ENCODE data around the gene ANKRD33B.
"Not testable (repeated sequence)": the region's sequence is repeated elsewhere in the genome, so short reads cannot be mapped to it uniquely, and the experiment has no call there.

The ANKRD33B gene

GRCh38 chr5:10563945-10564837 is at the start of gene ANKRD33B:
ANKRD33B (plus strand) TSS chr5:10564070; CDS start chr5:10564468, 398 bp downstream.
- peak; percentile 83 for DNase-seq (ENCODE audit: low spot score)

- not testable (repeated sequence) for DNase-seq (ENCODE audit: low spot score)
Measured at GRCh38 chr5:10514572-10514971, 49.3 kb upstream of the ANKRD33B start.

- DNase-seq (ENCODE audit: low spot score) = no peak
Measured at GRCh38 chr5:10515492-10515891, 48.4 kb upstream of the ANKRD33B start.

- DNase-seq (ENCODE audit: low spot score) = no peak
Measured at GRCh38 chr5:10518347-10518746, 45.5 kb upstream of the ANKRD33B start.

GRCh38 chr5:10519729-10520128 is 44.1 kb upstream of the ANKRD33B start:
- no peak for DNase-seq (ENCODE audit: low spot score)

- no peak for DNase-seq (ENCODE audit: low spot score)
Measured at GRCh38 chr5:10520706-10521105, 43.2 kb upstream of the ANKRD33B start.

GRCh38 chr5:10521466-10522223 is 42.2 kb upstream of the ANKRD33B start:
- peak; percentile 62 for DNase-seq (ENCODE audit: low spot score)

- no peak for DNase-seq (ENCODE audit: low spot score)
Measured at GRCh38 chr5:10522224-10522611, 41.7 kb upstream of the ANKRD33B start.

GRCh38 chr5:10524376-10525123 is 39.3 kb upstream of the ANKRD33B start:
- no peak for DNase-seq (ENCODE audit: low spot score)

- DNase-seq (ENCODE audit: low spot score) = no peak
Measured at GRCh38 chr5:10525124-10525495, 38.8 kb upstream of the ANKRD33B start.

GRCh38 chr5:10527281-10527950 is 36.5 kb upstream of the ANKRD33B start:
- no peak for DNase-seq (ENCODE audit: low spot score)

- DNase-seq (ENCODE audit: low spot score) = no peak
Measured at GRCh38 chr5:10528056-10528816, 35.6 kb upstream of the ANKRD33B start.

GRCh38 chr5:10528827-10529226 is 35.0 kb upstream of the ANKRD33B start:
- DNase-seq (ENCODE audit: low spot score) = no peak

- no peak for DNase-seq (ENCODE audit: low spot score)
Measured at GRCh38 chr5:10530601-10531320, 33.1 kb upstream of the ANKRD33B start.

GRCh38 chr5:10532421-10532820 is 31.4 kb upstream of the ANKRD33B start:
- no peak for DNase-seq (ENCODE audit: low spot score)

GRCh38 chr5:10533226-10533625 is 30.6 kb upstream of the ANKRD33B start:
- DNase-seq (ENCODE audit: low spot score) = peak; percentile 85

GRCh38 chr5:10534561-10535530 is 29.0 kb upstream of the ANKRD33B start:
- no peak for DNase-seq (ENCODE audit: low spot score)

GRCh38 chr5:10536511-10536910 is 27.4 kb upstream of the ANKRD33B start:
- no peak for DNase-seq (ENCODE audit: low spot score)

GRCh38 chr5:10536931-10537579 is 26.8 kb upstream of the ANKRD33B start:
- no peak for DNase-seq (ENCODE audit: low spot score)
